K562 (cell line): Measurements from ENCODE around the gene GATA6. TPM values are rescaled to one million over a fixed set of nuclear protein-coding genes. Genes with fewer than 3 reads are reported as not detected.

ENCODE experiments used
- ATAC-seq: fragments of 200-7000 bp; cut with Tn5 transposase; 3 replicates; pipeline ENCODE4 v1.9.1; 2020; ENCODE audit warnings: moderate library complexity
- BruUV-seq: library from RNA; stranded (reverse); fragments of 400-500 nt; replicated peaks from 2 replicates; lab custom pipeline; 2021; lab: Mats Ljungman, UMichigan
- CTCF ChIA-PET: fragments of 300-600 bp; formaldehyde crosslinking; extraction: SDS; loops from one replicate; lab custom pipeline; 2021; ENCODE audit warnings: low intra/inter-chr PET ratio; lab: Yijun Ruan, JAX
- POLR2A ChIA-PET: fragments of 300-600, 350-650 bp; sonication (Branson Sonifier 250); formaldehyde crosslinking; extraction: SDS; loops from one replicate; lab custom pipeline; 2021; ENCODE audit warnings: antibody characterized with exemption, inconsistent platforms; lab: Yijun Ruan, JAX
- DNase-seq, 4 experiments: peaks; one replicate each; pipeline versions ENCODE4 v3.0.0 to v3.0.0-alpha.2; 2011 to 2018; ENCODE audit warnings: low spot score in 3 of 4, mixed read lengths in 3 of 4; ENCODE audit errors: extremely low read depth in 1 of 4
- FAIRE-seq: peaks from 2 replicates; lab custom pipeline; 2011; peaks lifted over from hg19 to GRCh38; lab: Jason Lieb, UNC
- H2AFZ ChIP-seq: 2 replicates; pipeline ENCODE4 v1.6.0; 2011; ENCODE audit warnings: low read depth, low read length, control low read depth, inconsistent platforms
- H3K27ac ChIP-seq: fragments of 200-600 bp; 3 replicates; pipeline ENCODE4 v1.8.0; 2011; ENCODE audit warnings: low read depth, mild to moderate bottlenecking, control low read depth, inconsistent platforms, low read length, moderate library complexity, mixed read lengths; ENCODE audit errors: extremely low read depth
- H3K27me3 ChIP-seq, 2 experiments: fragments of 300-600 bp in 1 of 2; 2 replicates in 1 of 2; 3 replicates in 1 of 2; pipeline versions ENCODE4 v1.6.0 to v1.8.0; 2011; ENCODE audit warnings: inconsistent platforms in 2 of 2, low read length in 2 of 2, mild to moderate bottlenecking in 1 of 2, mixed read lengths in 1 of 2, moderate library complexity in 1 of 2; ENCODE audit not compliant: control insufficient read depth in 2 of 2, insufficient read depth in 2 of 2
- H3K36me3 ChIP-seq: fragments of 300-600 bp; 3 replicates; pipeline ENCODE4 v1.8.0; 2011; ENCODE audit warnings: mild to moderate bottlenecking, low read length, inconsistent platforms; ENCODE audit not compliant: control insufficient read depth, insufficient read depth
- H3K4me1 ChIP-seq, 2 experiments: fragments of 200-600 bp in 1 of 2; replicated peaks in 1 of 2; 2 replicates in 1 of 2; 3 replicates in 1 of 2; pipeline versions ENCODE4 v1.5.1 to v1.8.0; 2011; ENCODE audit warnings: inconsistent platforms in 2 of 2, low read length in 2 of 2, mild to moderate bottlenecking in 1 of 2, mixed read lengths in 1 of 2, moderate library complexity in 1 of 2; ENCODE audit not compliant: control insufficient read depth in 2 of 2, insufficient read depth in 2 of 2
- H3K4me2 ChIP-seq: 2 replicates; pipeline ENCODE4 v1.6.1; 2011; ENCODE audit warnings: low read length, control low read depth, inconsistent platforms, mixed read lengths; ENCODE audit not compliant: insufficient read depth
- H3K4me3 ChIP-seq: fragments of 200-600 bp; sonication (generic), shearing (Covaris generic); 2 replicates; pipeline ENCODE4 v1.5.1; 2016; ENCODE audit warnings: control low read depth, inconsistent platforms
- H3K79me2 ChIP-seq: fragments of 200-600 bp; 3 replicates; pipeline ENCODE4 v1.8.0; 2011; ENCODE audit warnings: low read length, inconsistent platforms; ENCODE audit not compliant: control insufficient read depth, insufficient read depth
- H3K9ac ChIP-seq, 2 experiments: 2 replicates each; pipeline versions ENCODE4 v1.6.0 to v1.6.1; 2011; ENCODE audit warnings: low read depth in 2 of 2, low read length in 2 of 2, control low read depth in 1 of 2, inconsistent platforms in 1 of 2, mild to moderate bottlenecking in 1 of 2, mixed read lengths in 1 of 2; ENCODE audit not compliant: insufficient read depth in 1 of 2
- H3K9me1 ChIP-seq: one replicate; pipeline ENCODE4 v1.6.0; 2011; ENCODE audit warnings: inconsistent platforms, mild to moderate bottlenecking, low read length, moderate library complexity; ENCODE audit not compliant: control insufficient read depth, insufficient read depth
- H3K9me3 ChIP-seq: replicated peaks from 2 replicates; pipeline ENCODE4 v1.5.1; 2011; ENCODE audit warnings: low read depth, low read length, inconsistent platforms; ENCODE audit not compliant: control insufficient read depth, insufficient read depth
- H4K20me1 ChIP-seq: replicated peaks from 2 replicates; pipeline ENCODE4 v1.6.1; 2011; ENCODE audit warnings: low read length, inconsistent platforms, mixed read lengths; ENCODE audit not compliant: control insufficient read depth, insufficient read depth
- CREB5 ChIP-seq: fragments of 250-450 bp; sonication (Bioruptor Pico); IDR thresholded peaks from 2 replicates; pipeline ENCODE4 v1.5.0; 2020; ENCODE audit warnings: mild to moderate bottlenecking
- ZNF699 ChIP-seq: fragments of 250-450 bp; sonication (Bioruptor Pico); IDR thresholded peaks from 2 replicates; pipeline ENCODE4 v1.8.0; 2021; ENCODE audit warnings: mild to moderate bottlenecking, moderate library complexity; ENCODE audit not compliant: insufficient replicate concordance
- WGBS: fragments of 100-300 bp; shearing (Covaris generic); methylation state at CpG from one replicate; pipeline ENCODE4 v1.1.6; 2016; ENCODE audit warnings: low coverage, mixed read lengths; ENCODE audit not compliant: insufficient coverage; ENCODE audit errors: missing lambda C conversion rate; 5-methylcytosine and 5-hydroxymethylcytosine counted together
- in situ Hi-C: fragments of 300-500 bp; cut with MboI; formaldehyde crosslinking; loops from 4 replicates; pipeline ENCODE4 v1.15.0; 2018; ENCODE audit warnings: inconsistent platforms, mixed read lengths
- intact Hi-C: fragments of 100-400 bp; cut with micrococcal nuclease; formaldehyde crosslinking; loops from 2 replicates; pipeline ENCODE4 v1.14.2; 2022
- polyA plus RNA-seq, 8 experiments: library from polyadenylated mRNA; depleted of rRNA in 4 of 8; stranded (reverse) in 5 of 8; unstranded in 3 of 8; fragments of >200 nt; fragmentation: Nextera tagmentation in 2 of 8; fragmentation: Illumina TruSeq in 1 of 8; extraction: Ambion mirVana in 2 of 8; extraction: Trizol in 1 of 8; gene quantifications; 2 replicates each; pipeline versions ENCODE4 v1.2.1 to v1.2.3, GENCODE V29; 2011 to 2014; ENCODE audit warnings: inconsistent platforms in 1 of 8, missing spikeins in 1 of 8
- total RNA-seq, 7 experiments: library from RNA; depleted of rRNA in 6 of 7; stranded (reverse); fragments of >200 nt in 6 of 7; fragmentation: Illumina TruSeq in 2 of 7; extraction: Trizol in 2 of 7; gene quantifications; 2 replicates each; pipeline versions ENCODE4 v1.2.1 to v1.2.3, GENCODE V29; 2011 to 2021; ENCODE audit warnings: low replicate concordance in 1 of 7

GATA6 gene
- total and polyA plus RNA-seq, 9 of the 15 experiments (the other 6 are each of a cell fraction or from before 2014, with no cell fraction given), result 0.01 to 0.24 (median 0.16) TPM; not detected in 5

GRCh38 chr18:22176420-22177326 is 7.3 kb downstream of the GATA6 start:
- Histone ChIP-seq H3K4me2 (no peak overlapping the region), H3K27me3 (peaks cover 24 to 34% of the 10 kb centered on the region in 2 experiments; a peak in 4 of 5 replicates), H3K79me2 (no peaks in the 10 kb centered on the region), H4K20me1 (no peaks in the 10 kb centered on the region), H3K36me3 (no peaks in the 10 kb centered on the region), H3K9ac (no peak overlapping the region), H3K4me3 (no peak overlapping the region), H3K27ac (no peak overlapping the region), H3K9me3 (no peaks in the 10 kb centered on the region), H3K9me1 (no peaks in the 10 kb centered on the region), H3K4me1 (peaks cover 0 to 6% of the 10 kb centered on the region in 2 experiments; a peak in 1 of 5 replicates), H2AFZ (no peak overlapping the region)
- ATAC-seq (no peak), FAIRE-seq (no peak), DNase-seq (no peak)
- CTCF ChIA-PET, result no interaction called here
- in situ Hi-C loops, result no loop called here
- POLR2A ChIA-PET, result no interaction called here
- intact Hi-C loops, result no loop called here
- TF ChIP-seq ZNF699 (CRISPR knock-in tag) (no peak), CREB5 (CRISPR knock-in tag) (no peak)
- BruUV-seq, result no TSS peak
- WGBS, result 50% methylated on average over 46 of the region's 71 CpGs
